Measurements from ENCODE around the gene ZNF579.

DNA sequence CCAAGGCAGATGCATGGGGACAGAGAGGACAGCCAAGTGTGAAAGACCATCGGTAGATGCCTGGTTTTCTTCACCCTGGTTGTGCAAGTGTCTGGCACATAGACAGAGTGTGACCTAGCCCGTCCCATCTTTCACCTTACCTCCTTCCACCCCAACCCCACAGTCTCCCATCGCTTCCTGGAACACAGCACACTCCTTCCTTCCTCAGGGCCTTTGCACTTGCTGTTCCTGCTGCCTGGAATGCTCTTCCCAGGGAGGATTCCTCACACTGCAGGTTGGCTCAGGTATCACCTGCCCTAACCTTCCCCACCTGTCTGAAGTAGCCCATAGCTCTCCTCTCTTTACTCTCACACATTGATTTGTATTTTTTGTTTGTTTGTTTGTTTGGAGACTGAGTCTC, 15.7 kb upstream of the ZNF579 start:
- TF ChIP-seq CTCF (conservative IDR thresholded peaks at IDR 0.05; ENCODE audit: low read length) (no peak), EZH2phosphoT487 (IDR thresholded peaks at IDR 0.05; ENCODE audit: borderline replicate concordance, low read depth, low read length) (no peak)

Measured in OCI-LY7 (cell line).